Prostate gland (tissue), 2 donors: ENCODE measurements around the gene OR5M3. TPM values are rescaled to one million over a fixed set of nuclear protein-coding genes. Genes with fewer than 3 reads are reported as not detected.

Experiments used
- DNase-seq: peaks from one replicate; pipeline ENCODE4 v3.0.0-alpha.2; 2019; ENCODE audit warnings: low spot score
- H3K27ac ChIP-seq, 2 donors: fragments of 200-600 bp; sonication (generic); 2 replicates each; pipeline ENCODE4 v1.5.1; 2017 to 2019
- H3K27me3 ChIP-seq: fragments of 200-600 bp; sonication (generic); replicated peaks from 2 replicates; pipeline ENCODE4 v1.5.1; 2019; ENCODE audit not compliant: insufficient read depth
- H3K36me3 ChIP-seq, 2 donors: fragments of 200-600 bp; sonication (generic); 1 replicate in 1 of 2; 2 replicates in 1 of 2; pipeline versions ENCODE4 v1.5.1 to v1.8.1; 2017 to 2019
- H3K4me1 ChIP-seq: fragments of 200-600 bp; sonication (generic); replicated peaks from 2 replicates; pipeline ENCODE4 v1.5.1; 2019
- H3K4me3 ChIP-seq, 2 donors: fragments of 200-600 bp; sonication (generic); 2 replicates each; pipeline ENCODE4 v1.5.1; 2017 to 2019
- H3K9me3 ChIP-seq: fragments of 200-600 bp; sonication (generic); 2 replicates; pipeline ENCODE4 v1.5.1; 2017
- POLR2A ChIP-seq: fragments of 450-650 bp; IDR thresholded peaks from one replicate; pipeline ENCODE4 v1.6.1; 2016; ENCODE audit warnings: antibody characterized with exemption, mild to moderate bottlenecking
- POLR2AphosphoS5 ChIP-seq: sonication (generic); formaldehyde crosslinking; IDR thresholded peaks from one replicate; pipeline ENCODE4 v1.6.1; 2017; ENCODE audit warnings: antibody characterized with exemption
- WGBS: methylation state at CpG from one replicate; pipeline ENCODE4 v1.1.5; 2018; 5-methylcytosine and 5-hydroxymethylcytosine counted together
- intact Hi-C: fragments of 100-400 bp; cut with DNase I; formaldehyde crosslinking; loops from one replicate; pipeline ENCODE4 v1.14.2; 2022
- total RNA-seq, 2 donors: library from RNA; depleted of rRNA; stranded (reverse); fragments of >200 nt; gene quantifications; one replicate each; pipeline ENCODE4 v1.1.0, GENCODE V29; 2016
- TF ChIP-seq, protein P1 (sequence below), 4 experiments: fragments of 200-600 bp in 2 of 4; fragments of 450-650 bp in 2 of 4; sonication (generic) in 2 of 4; IDR thresholded peaks; 1 replicate in 3 of 4; 2 replicates in 1 of 4; pipeline ENCODE4 v1.5.1; 2016 to 2019; ENCODE audit warnings: antibody characterized with exemption in 4 of 4, mild to moderate bottlenecking in 2 of 4, moderate library complexity in 2 of 4

OR5M3 gene
- total RNA-seq, 2 donors from 2014 or later: not detected

DNA sequence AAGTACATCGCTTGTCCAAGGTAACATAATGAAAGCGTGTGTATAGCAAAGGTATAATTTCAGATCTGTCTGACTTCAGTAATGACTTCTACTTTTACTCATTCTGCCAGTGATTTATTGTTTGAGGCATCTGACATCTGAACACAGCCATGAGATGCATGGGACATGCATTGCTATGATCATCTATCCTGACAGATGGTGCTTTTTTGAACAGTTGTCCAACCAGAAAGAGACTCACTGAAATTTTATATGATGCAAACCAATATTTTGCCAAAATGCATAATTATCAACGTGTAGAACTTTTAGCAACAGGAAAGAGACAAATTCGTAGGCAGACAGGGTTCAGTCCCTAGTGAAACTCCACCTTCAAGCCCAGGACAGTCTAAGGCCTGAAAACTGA is 19.6 kb downstream of the OR5M3 start:
- no peaks in the 10 kb centered on the region for H3K4me1 ChIP-seq
- H3K27ac ChIP-seq: no peak overlapping the region
- no peak overlapping the region for H3K4me3 ChIP-seq
- no peaks in the 10 kb centered on the region for H3K27me3 ChIP-seq
- intact Hi-C loops: no loop called here
- H3K36me3 ChIP-seq: no peaks in the 10 kb centered on the region
- DNase-seq: no peak
- 82% methylated on average over 4 of the region's 4 CpGs for WGBS
- TF ChIP-seq POLR2AphosphoS5 (no peak), POLR2A (no peak)
- TF ChIP-seq, protein P1, sequence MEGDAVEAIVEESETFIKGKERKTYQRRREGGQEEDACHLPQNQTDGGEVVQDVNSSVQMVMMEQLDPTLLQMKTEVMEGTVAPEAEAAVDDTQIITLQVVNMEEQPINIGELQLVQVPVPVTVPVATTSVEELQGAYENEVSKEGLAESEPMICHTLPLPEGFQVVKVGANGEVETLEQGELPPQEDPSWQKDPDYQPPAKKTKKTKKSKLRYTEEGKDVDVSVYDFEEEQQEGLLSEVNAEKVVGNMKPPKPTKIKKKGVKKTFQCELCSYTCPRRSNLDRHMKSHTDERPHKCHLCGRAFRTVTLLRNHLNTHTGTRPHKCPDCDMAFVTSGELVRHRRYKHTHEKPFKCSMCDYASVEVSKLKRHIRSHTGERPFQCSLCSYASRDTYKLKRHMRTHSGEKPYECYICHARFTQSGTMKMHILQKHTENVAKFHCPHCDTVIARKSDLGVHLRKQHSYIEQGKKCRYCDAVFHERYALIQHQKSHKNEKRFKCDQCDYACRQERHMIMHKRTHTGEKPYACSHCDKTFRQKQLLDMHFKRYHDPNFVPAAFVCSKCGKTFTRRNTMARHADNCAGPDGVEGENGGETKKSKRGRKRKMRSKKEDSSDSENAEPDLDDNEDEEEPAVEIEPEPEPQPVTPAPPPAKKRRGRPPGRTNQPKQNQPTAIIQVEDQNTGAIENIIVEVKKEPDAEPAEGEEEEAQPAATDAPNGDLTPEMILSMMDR (IDR thresholded peaks at IDR 0.05): no peak
- H3K9me3 ChIP-seq: no peaks in the 10 kb centered on the region

Other genes starting within 250 kb of the OR5M3 start
- not detected for gene OR5T2, start 239.1 kb downstream of the OR5M3 start, total RNA-seq
- not detected for gene OR5T3, start 221.1 kb downstream of the OR5M3 start, total RNA-seq
- gene OR5T1, start 199.2 kb downstream of the OR5M3 start, total RNA-seq: not detected
- gene OR8H1, start 181.1 kb downstream of the OR5M3 start, total RNA-seq: not detected
- not detected for gene OR8K3, start 158.2 kb downstream of the OR5M3 start, total RNA-seq
- 1 to 10 TPM in 1 of 2 donors, not detected in 1; 1.6 TPM for gene OR8K1, start 127.3 kb downstream of the OR5M3 start, total RNA-seq
- not detected for gene OR8J1, start 119.1 kb downstream of the OR5M3 start, total RNA-seq
- gene OR8U1, start 97.7 kb downstream of the OR5M3 start, total RNA-seq: not detected
- not detected for gene OR5AL1, start 60.7 kb downstream of the OR5M3 start, total RNA-seq
- gene OR5M8, start 18.0 kb upstream of the OR5M3 start, total RNA-seq: not detected
- not detected for gene OR5M11, start 69.9 kb upstream of the OR5M3 start, total RNA-seq
- gene OR5M10, start 104.4 kb upstream of the OR5M3 start, total RNA-seq: not detected
- not detected for gene OR5M1, start 141.5 kb upstream of the OR5M3 start, total RNA-seq
- gene OR5AP2, start 169.1 kb upstream of the OR5M3 start, total RNA-seq: not detected
- not detected for gene OR5AR1, start 190.3 kb upstream of the OR5M3 start, total RNA-seq
- not detected for gene OR9G1, start 225.7 kb upstream of the OR5M3 start, total RNA-seq